ENCODE data around the gene SMIM32.

Gene SMIM32

GRCh38 chr5:136208916-136209315, 16.0 kb upstream of the SMIM32 start:
- FAIRE-seq (no peak), DNase-seq (ENCODE audit: insufficient read length, low spot score) (no peak)

- DNase-seq (ENCODE audit: insufficient read length, low spot score), result no peak
- no peak for FAIRE-seq
Observed at GRCh38 chr5:136207631-136208030, 14.7 kb upstream of the SMIM32 start.

GRCh38 chr5:136206361-136206760, 13.4 kb upstream of the SMIM32 start:
- no peak for FAIRE-seq
- no peak for DNase-seq (ENCODE audit: insufficient read length, low spot score)

GRCh38 chr5:136205941-136206340, 13.0 kb upstream of the SMIM32 start:
- no peak for FAIRE-seq
- DNase-seq (ENCODE audit: insufficient read length, low spot score), result no peak

DNA sequence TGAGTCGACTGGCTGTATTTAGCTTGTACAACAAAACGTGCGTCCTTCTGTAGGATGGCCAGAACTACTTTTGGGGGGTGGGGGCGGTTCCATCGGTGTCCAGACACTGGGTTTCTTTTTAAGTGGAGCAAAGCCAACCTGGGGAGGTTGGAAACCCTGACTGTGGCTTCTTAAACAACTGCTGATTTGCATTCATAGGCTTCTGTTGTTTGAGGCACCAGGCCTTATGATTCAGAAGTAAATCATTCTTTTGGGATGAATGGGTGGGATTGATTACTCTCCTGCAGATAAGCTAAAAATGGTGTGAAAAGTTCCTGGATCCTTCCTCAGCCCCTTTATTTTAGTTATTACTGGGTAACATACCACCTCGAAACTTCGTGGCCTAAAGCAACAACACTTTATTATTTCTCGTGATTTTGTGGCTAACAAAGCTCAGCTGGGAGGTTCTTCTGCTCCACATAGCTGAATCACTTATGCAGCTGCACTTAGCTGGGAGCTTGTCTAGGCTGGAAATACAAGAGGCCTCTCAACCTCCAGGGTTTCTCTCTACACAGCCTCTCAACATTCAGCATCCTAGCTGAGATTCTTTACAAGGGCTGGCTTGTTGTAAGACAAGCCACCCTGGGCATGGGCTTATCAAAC, 12.2 kb upstream of the SMIM32 start:
- no peak for FAIRE-seq
- DNase-seq (ENCODE audit: insufficient read length, low spot score), result no peak

GRCh38 chr5:136203303-136203922, 10.5 kb upstream of the SMIM32 start:
- FAIRE-seq, result no peak
- DNase-seq (ENCODE audit: insufficient read length, low spot score), result no peak

GRCh38 chr5:136202469-136203205, 9.7 kb upstream of the SMIM32 start:
- no peak for DNase-seq (ENCODE audit: insufficient read length, low spot score)
- no peak for FAIRE-seq

- DNase-seq (ENCODE audit: insufficient read length, low spot score), result no peak
Observed at GRCh38 chr5:136201870-136202269, 8.9 kb upstream of the SMIM32 start.

DNA sequence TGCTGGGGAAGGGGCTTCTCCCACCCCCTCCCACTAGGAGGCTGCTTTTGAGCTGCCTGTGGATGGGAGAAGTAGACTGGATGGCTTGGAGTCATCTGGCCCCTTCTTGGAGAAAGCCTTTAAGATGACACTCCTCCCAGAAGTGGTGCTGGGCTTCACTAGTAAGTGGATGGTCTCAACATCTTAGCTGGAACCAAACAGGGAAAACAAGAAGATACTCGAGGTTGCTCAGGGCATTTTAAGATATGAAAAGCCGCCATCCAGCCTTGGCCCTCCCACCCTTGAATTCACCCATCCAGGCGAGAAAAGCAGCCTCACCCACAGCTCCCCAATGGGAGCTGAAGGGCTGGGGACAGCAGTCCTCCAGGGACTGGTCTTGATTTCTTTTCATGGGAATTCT, 7.8 kb upstream of the SMIM32 start:
- no peak for FAIRE-seq
- no peak for DNase-seq (ENCODE audit: insufficient read length, low spot score)

More at GRCh38 chr5:136201870-136202269, 8.9 kb upstream of the SMIM32 start:
- no peak for FAIRE-seq

DNA sequence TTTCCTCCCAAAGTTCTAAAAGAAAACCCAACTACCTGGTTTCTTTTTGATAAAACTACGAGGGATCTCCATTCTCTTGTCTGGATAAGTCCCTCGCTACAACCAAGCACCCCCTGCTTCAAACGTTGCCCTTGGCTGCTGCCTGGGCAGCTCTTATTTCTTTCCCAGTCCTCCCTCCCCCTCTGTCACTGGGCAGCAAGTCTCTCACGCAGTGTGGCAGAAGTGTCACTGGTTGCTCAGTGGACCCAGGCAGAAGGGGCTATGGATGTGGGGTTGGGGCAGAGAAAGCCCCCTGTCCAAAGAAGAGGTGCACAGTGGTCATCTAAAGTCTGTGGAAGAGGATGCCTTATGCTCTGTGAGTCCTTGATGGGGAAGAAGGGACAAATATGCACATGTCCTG, 7.2 kb upstream of the SMIM32 start:
- FAIRE-seq (no peak), DNase-seq (ENCODE audit: insufficient read length, low spot score) (no peak)

DNA sequence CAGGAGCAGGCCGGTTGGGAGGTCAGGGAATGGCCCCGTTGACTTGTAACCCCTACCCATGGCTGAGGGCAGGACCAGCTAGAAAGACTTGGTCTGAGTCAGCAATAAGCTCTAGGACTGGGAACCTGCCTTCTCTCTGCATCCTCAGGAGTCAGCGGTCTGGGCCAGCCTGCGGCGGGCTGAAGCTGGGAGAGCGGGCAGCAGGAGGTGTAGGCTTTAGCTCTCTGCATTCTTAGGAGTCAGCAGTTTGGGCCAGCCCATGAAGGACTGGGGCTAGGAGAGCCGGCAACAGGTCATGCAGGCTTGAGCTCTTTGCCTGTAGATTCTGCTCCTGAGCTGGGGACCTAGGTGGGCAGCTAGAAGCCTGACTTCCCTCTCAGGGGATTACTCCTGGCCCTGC, 6.4 kb upstream of the SMIM32 start:
- DNase-seq (ENCODE audit: insufficient read length, low spot score) (no peak), FAIRE-seq (no peak)

- no peak for FAIRE-seq
- DNase-seq (ENCODE audit: insufficient read length, low spot score), result no peak
Observed at GRCh38 chr5:136198453-136198852, 5.5 kb upstream of the SMIM32 start.

- no peak for DNase-seq (ENCODE audit: insufficient read length, low spot score)
- FAIRE-seq, result no peak
Observed at GRCh38 chr5:136197462-136198142, 4.6 kb upstream of the SMIM32 start.

DNA sequence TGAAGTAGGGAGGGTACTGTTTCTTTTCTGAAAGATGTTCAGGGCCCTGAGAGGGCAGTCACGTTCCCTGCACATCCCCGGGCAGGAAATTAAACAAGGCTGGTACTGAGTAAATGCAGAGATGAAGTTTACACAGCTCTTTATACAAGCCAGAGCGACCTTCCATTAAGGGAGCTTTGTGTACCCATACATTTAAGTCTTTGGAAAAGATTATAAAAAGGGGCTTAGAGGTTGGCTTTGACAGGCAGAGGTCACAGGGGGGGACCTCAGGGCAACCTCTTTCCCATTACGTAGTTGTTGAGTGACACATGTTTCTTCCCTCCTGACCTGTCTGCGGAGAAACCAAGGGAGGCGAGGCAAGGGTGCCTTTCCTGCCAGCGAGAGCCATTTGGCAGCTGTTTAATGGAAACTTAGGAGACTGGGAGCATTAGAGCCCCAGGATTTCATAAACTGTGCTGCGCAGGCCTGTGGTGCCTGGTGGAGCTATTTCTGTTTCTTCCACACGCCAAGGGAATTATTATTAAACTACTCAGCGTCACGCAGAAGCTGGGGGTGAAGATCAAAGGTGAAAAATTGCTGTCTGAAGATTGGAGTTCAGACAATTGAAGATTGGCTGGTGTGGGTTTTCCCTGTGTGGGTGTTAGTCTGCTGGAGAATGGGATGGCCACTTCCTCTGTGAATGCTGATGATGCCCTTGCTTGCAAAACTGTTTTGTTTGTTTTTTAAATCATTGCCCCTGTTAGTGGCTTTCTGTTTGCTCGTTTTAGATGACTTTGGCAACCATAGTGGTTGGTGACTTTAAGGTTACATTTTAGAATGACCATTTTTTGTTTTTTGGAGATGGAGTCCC, 3.2 kb upstream of the SMIM32 start:
- DNase-seq (ENCODE audit: insufficient read length, low spot score) (no peak), FAIRE-seq (no peak)

DNA sequence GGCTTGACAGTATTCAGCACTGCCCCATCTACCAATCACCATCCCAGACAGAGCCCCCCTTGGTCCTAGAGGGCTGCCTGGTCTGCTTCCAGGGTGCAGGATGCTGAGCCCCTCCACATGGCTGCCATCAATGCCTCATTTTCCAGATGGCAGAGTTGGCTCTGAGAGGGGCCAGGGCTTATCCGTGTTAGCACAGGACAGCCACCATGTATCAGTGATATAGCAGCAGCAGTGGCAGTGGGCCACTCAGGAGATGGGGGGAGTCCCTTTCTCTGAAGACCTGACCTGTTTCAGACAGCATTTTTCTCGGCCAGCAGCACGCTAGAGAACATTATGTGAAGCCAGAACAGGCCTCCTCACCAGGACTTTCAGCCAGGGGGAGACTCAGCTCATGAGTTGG, 1.6 kb upstream of the SMIM32 start:
- FAIRE-seq (no peak), DNase-seq (ENCODE audit: insufficient read length, low spot score) (no peak)

DNA sequence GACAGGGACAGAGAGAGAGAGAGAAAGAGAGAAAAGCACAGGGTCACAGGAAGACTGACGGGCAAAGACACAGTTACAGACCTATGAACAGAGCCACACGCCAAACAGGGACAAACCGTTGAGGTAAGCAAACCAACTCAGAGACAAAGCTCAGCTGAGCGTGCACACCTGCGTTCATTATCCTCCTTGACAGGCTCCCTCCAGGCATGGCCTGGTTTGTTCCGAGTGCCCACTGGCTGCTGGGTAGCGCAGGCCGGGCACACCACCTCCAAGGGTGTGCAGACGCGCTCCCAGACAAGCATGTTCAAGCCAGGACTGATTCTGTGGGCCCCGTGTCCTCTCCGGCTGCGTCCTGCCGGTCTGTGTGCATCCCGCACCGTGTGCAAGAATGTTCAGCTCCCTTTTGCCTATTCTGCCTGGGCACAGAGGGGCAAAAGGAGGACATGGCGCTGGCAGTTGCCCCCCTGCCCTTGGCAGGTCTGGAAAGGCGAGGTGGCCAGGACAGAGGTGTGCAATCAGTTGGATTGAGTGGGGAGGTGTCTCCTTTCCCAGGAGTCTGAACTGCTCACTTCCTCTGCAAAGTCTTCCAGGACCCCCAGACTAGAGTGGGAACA, 467 bp upstream of the SMIM32 start:
- DNase-seq (ENCODE audit: insufficient read length, low spot score) (no peak), FAIRE-seq (peak; percentile 60)

- DNase-seq (ENCODE audit: insufficient read length, low spot score) (no peak), FAIRE-seq (no peak)
Observed at GRCh38 chr5:136192015-136192525, 892 bp downstream of the SMIM32 start.

- DNase-seq (ENCODE audit: insufficient read length, low spot score), result no peak
Observed at GRCh38 chr5:136191304-136192014, 1.5 kb downstream of the SMIM32 start.

DNA sequence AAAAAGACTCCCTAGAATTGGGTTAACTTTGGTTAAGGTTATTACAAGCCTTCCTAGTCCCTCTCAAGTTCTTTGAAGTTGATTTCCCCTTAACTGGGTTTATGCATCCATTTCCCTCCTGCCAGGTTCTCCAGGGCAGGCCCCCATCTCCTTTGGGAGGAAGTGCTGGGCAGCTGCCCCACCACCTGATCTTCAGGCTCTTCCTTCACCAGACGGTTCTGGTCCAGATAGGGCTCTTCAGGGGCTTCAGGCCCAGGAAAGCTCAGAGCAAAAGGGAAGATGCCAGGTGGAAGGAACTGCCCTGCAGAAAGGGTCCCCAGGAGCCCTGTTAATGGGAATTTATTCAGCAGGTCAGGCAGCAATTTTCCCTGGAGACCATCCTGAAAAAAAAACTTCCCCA, 2.1 kb downstream of the SMIM32 start:
- no peak for DNase-seq (ENCODE audit: insufficient read length, low spot score)
- FAIRE-seq, result no peak

More at GRCh38 chr5:136191304-136192014, 1.5 kb downstream of the SMIM32 start:
- FAIRE-seq, result no peak

Measured in HTR-8/SVneo (cell line).